SU-DHL-6 (cell line): ENCODE data around the gene TLN1.

ENCODE experiments used
- H2AFZ ChIP-seq: fragments of 200-600 bp; sonication (generic); 2 replicates; pipeline ENCODE4 v1.6.1; 2014; ENCODE audit warnings: low read depth, mild to moderate bottlenecking, moderate library complexity, mixed read lengths, antibody characterized with exemption, low read length; ENCODE audit not compliant: severe bottlenecking
- H3F3A ChIP-seq: fragments of 200-600 bp; shearing (Covaris generic); 2 replicates; pipeline ENCODE4 v1.6.0; 2016; ENCODE audit warnings: antibody characterized with exemption, mild to moderate bottlenecking; ENCODE audit not compliant: insufficient read depth
- H3K27ac ChIP-seq: fragments of 200-600 bp; sonication (generic); 2 replicates; pipeline ENCODE4 v1.5.1; 2016; ENCODE audit warnings: low read depth, mild to moderate bottlenecking, low read length, moderate library complexity, mixed read lengths
- H3K27me3 ChIP-seq: fragments of 200-600 bp; sonication (generic), shearing (Covaris generic); 2 replicates; pipeline ENCODE4 v1.6.0; 2014; ENCODE audit warnings: mild to moderate bottlenecking, low read length
- H3K36me3 ChIP-seq: fragments of 200-600 bp; sonication (generic); 2 replicates; pipeline ENCODE4 v1.6.1; 2014; ENCODE audit warnings: mild to moderate bottlenecking, low read length, mixed read lengths
- H3K4me2 ChIP-seq: fragments of 300-600, 200-600 bp; shearing (Covaris generic), sonication (generic); 2 replicates; pipeline ENCODE4 v1.6.0; 2014; ENCODE audit warnings: low read length, low read depth, mild to moderate bottlenecking; ENCODE audit not compliant: poor library complexity, severe bottlenecking
- H3K4me3 ChIP-seq: fragments of 200-600 bp; sonication (generic); 2 replicates; pipeline ENCODE4 v1.5.1; 2014; ENCODE audit warnings: antibody characterized with exemption, low read length, mild to moderate bottlenecking, mixed read lengths; ENCODE audit not compliant: insufficient read depth, poor library complexity, severe bottlenecking
- H3K79me2 ChIP-seq: fragments of 200-600 bp; sonication (generic); 2 replicates; pipeline ENCODE4 v1.6.1; 2014; ENCODE audit warnings: mild to moderate bottlenecking, low read length, moderate library complexity; ENCODE audit not compliant: insufficient read depth
- H3K9ac ChIP-seq: fragments of 200-600 bp; sonication (generic); 2 replicates; pipeline ENCODE4 v1.7.0; 2014; ENCODE audit warnings: mild to moderate bottlenecking, low read length
- H3K9me2 ChIP-seq: fragments of 200-600 bp; sonication (generic); replicated peaks from 2 replicates; pipeline ENCODE4 v1.6.1; 2014; ENCODE audit warnings: low read length; ENCODE audit not compliant: insufficient read depth
- H3K9me3 ChIP-seq: fragments of 200-600 bp; sonication (generic); 2 replicates; pipeline ENCODE4 v1.6.1; 2014; ENCODE audit warnings: low read length, mixed read lengths; ENCODE audit not compliant: insufficient read depth
- H4K20me1 ChIP-seq: fragments of 200-600 bp; sonication (generic); 2 replicates; pipeline ENCODE4 v1.6.1; 2014; ENCODE audit warnings: low read depth, mild to moderate bottlenecking, antibody characterized with exemption, low read length, moderate library complexity, mixed read lengths
- EZH2phosphoT487 ChIP-seq: fragments of 200-600 bp; sonication (generic), shearing (Covaris generic); conservative IDR thresholded peaks from 2 replicates; pipeline ENCODE4 v1.6.1; 2018; ENCODE audit warnings: mild to moderate bottlenecking, antibody characterized with exemption, low read length, moderate library complexity, mixed read lengths
- TF ChIP-seq, protein P1 (sequence below): fragments of 200-600 bp; sonication (generic); IDR thresholded peaks from one replicate; pipeline ENCODE4 v1.5.1; 2017; ENCODE audit warnings: antibody characterized with exemption, mild to moderate bottlenecking, low read length, moderate library complexity; ENCODE audit not compliant: insufficient read depth, poor library complexity, severe bottlenecking

Gene TLN1

DNA sequence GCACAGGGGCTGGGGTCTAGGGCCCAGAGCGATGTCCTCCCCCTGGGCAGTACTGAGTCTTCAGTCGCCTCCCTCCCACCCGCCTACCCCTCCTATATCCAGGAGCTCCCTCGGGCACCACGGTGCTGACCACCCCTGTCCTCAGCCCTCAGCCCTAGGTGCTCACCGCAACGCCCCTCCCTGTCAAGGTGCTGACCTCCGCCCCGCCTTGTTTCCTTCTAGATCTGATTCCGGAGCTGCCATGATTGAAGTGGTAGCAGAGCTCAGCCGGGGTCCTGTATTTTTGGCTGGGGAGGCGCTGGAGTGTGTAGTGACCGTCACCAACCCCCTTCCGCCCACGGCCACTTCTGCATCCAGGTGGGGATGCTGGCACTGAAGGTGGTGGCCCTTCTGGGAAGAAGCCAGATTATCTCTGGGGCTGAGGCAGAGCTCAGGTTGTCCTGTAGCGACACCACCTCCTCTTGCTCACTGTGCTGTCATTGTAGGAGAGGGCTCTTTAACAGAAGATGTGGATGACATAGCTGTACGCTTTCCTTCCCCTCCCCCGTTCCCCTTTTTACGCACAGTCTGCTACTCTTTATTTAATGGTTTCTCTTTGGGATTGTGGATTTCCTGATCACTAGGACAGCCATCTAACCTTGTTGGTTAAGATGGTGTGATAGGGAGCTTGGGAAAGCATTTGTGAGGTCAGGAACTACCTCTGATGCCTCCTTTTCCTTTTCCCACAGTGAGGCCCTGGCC lies 17.7 kb upstream of the TLN1 start:
- Histone ChIP-seq H3K9ac (peak overlapping the region; percentile 78), H3K27ac (peak overlapping the region; percentile 62), H3K9me2 (no peaks in the 10 kb centered on the region), H3K9me3 (no peaks in the 10 kb centered on the region), H3K79me2 (peaks cover 36% of the 10 kb centered on the region), H3K27me3 (no peaks in the 10 kb centered on the region), H3K4me3 (peak overlapping the region; percentile 77), H4K20me1 (peaks cover 8% of the 10 kb centered on the region; the same call in 1 of the 2 replicates), H2AFZ (peak overlapping the region; percentile 68), H3F3A (no peaks in the 10 kb centered on the region), H3K36me3 (no peaks in the 10 kb centered on the region), H3K4me2 (peak overlapping the region; percentile 67)
- TF ChIP-seq, protein P1, sequence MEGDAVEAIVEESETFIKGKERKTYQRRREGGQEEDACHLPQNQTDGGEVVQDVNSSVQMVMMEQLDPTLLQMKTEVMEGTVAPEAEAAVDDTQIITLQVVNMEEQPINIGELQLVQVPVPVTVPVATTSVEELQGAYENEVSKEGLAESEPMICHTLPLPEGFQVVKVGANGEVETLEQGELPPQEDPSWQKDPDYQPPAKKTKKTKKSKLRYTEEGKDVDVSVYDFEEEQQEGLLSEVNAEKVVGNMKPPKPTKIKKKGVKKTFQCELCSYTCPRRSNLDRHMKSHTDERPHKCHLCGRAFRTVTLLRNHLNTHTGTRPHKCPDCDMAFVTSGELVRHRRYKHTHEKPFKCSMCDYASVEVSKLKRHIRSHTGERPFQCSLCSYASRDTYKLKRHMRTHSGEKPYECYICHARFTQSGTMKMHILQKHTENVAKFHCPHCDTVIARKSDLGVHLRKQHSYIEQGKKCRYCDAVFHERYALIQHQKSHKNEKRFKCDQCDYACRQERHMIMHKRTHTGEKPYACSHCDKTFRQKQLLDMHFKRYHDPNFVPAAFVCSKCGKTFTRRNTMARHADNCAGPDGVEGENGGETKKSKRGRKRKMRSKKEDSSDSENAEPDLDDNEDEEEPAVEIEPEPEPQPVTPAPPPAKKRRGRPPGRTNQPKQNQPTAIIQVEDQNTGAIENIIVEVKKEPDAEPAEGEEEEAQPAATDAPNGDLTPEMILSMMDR, result no peak
- TF ChIP-seq EZH2phosphoT487, result no peak

- Histone ChIP-seq H4K20me1 (peaks cover 8% of the 10 kb centered on the region; the same call in 1 of the 2 replicates), H3K9me3 (no peaks in the 10 kb centered on the region), H3K9me2 (no peaks in the 10 kb centered on the region), H3K79me2 (peaks cover 36% of the 10 kb centered on the region), H2AFZ (peak within 1 kb of the TSS; percentile 68), H3K4me3 (peak within 1 kb of the TSS; percentile 77), H3K36me3 (no peaks in the 10 kb centered on the region), H3K27me3 (no peaks in the 10 kb centered on the region), H3K27ac (peak within 1 kb of the TSS; percentile 62), H3F3A (no peaks in the 10 kb centered on the region), H3K4me2 (peak within 1 kb of the TSS; percentile 67), H3K9ac (peak within 1 kb of the TSS; percentile 78)
- no peak for TF ChIP-seq EZH2phosphoT487
- TF ChIP-seq, protein P1, result no peak
These were observed 17.0 kb upstream of the TLN1 start, which contains the start of the genes GBA2 and RGP1 for GRCh38 chr9:35748858-35749514. Gene GBA2, minus strand, starts transcription at chr9:35749228. Its CDS starts 524 bp downstream, at chr9:35748704. Gene RGP1, plus strand, starts transcription at chr9:35749287. Its CDS starts 469 bp downstream, at chr9:35749756.

- TF ChIP-seq, protein P1, result no peak
- no peak for TF ChIP-seq EZH2phosphoT487
- Histone ChIP-seq H3K27ac (peak overlapping the region; percentile 62), H3K27me3 (no peaks in the 10 kb centered on the region), H3K79me2 (peaks cover 36% of the 10 kb centered on the region), H3K36me3 (peaks cover under 1% of the 10 kb centered on the region; the same call in 1 of the 2 replicates), H4K20me1 (peaks cover 8% of the 10 kb centered on the region; the same call in 1 of the 2 replicates), H3K9me3 (no peaks in the 10 kb centered on the region), H3K9ac (peak overlapping the region; percentile 78), H2AFZ (peak overlapping the region; percentile 68), H3K9me2 (no peaks in the 10 kb centered on the region), H3F3A (no peaks in the 10 kb centered on the region), H3K4me2 (peak overlapping the region; percentile 67), H3K4me3 (peak overlapping the region; percentile 77)
These were observed 16.4 kb upstream of the TLN1 start for GRCh38 chr9:35748242-35748857.
